DMS153 treated with DMSO at 0.1 percent for 48 hours (cell line): ENCODE data around the gene TUBA3C.
"Not testable (repeated sequence)": the region's sequence is repeated elsewhere in the genome, so short reads cannot be mapped to it uniquely, and the experiment has no call there.

Source experiments
- DNase-seq: peaks from one replicate; lab custom pipeline; 2025; ENCODE audit not compliant: unreplicated experiment; lab: John Stamatoyannopoulos, UW

Gene TUBA3C

GRCh38 chr13:19181621-19182485 is at the start of gene TUBA3C:
TUBA3C (minus strand) TSS chr13:19181824; CDS start chr13:19181747, 77 bp downstream.
- no peak for DNase-seq

DNA sequence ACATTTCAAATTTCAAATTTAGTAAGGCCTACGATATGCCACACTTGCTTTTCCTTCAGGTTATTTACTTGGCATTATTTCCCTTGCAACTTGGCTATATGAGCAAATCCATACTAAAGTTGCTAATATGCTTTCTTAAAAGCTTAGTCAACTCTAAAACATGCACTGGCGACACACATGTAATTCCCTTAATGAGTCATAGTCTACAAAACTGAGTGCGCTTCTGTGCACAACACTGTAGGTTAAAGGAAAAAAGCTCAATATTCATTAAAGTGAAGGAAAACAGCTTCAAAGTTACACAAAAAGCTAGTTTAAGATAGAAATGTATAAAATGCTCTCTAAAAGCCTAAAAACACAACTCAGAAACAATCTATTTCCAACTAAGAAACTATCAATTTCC is 25.8 kb upstream of the TUBA3C start:
- DNase-seq, result not testable (repeated sequence)

- DNase-seq, result not testable (repeated sequence)
These were observed 11.0 kb upstream of the TUBA3C start for GRCh38 chr13:19192622-19193021.

DNA sequence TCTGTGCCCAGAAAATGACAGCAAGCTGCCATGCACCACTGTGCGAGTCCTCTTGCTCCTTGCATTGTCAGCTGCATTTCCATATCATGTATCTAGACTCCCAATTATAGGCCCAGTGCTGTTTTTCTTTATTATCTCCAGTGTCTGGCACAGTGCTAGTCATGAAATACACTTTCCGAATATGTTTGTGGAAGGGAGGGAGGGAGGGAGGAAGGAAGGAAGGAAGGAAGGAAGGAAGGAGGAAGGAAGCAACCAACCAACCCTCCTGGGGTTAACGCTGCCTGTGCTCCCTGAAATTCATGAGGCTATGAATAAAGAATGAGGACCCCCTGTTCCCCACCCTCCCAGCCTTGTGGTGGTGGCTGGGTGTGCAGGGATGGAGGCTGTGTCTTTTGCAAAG is 8.3 kb upstream of the TUBA3C start:
- DNase-seq, result not testable (repeated sequence)

- not testable (repeated sequence) for DNase-seq
These were observed 7.7 kb upstream of the TUBA3C start for GRCh38 chr13:19189368-19189767.

GRCh38 chr13:19185865-19186645 is 4.4 kb upstream of the TUBA3C start:
- no peak for DNase-seq

- no peak for DNase-seq
These were observed 3.7 kb upstream of the TUBA3C start for GRCh38 chr13:19185086-19185864.

DNA sequence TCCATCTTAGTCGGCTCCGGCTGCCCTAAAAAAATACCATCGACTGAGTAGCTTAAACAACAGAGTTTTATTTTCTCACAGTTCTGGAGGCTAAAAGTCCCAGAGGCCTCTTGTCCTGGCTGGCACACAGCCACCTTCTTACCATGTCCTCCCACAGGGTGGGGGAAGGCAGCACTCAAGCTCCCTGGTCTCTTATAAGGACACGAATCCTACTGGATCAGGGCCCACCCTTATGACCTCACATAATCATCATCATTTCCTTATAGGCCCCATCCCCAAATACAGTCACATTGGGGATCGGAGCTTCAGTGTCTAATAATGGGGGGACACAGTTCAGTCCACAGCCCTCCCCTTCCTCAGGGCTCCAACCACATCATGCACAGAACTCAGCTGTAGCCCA is 2.6 kb upstream of the TUBA3C start:
- DNase-seq, result no peak

GRCh38 chr13:19183676-19184075 is 2.1 kb upstream of the TUBA3C start:
- no peak for DNase-seq

GRCh38 chr13:19182536-19182935 is 912 bp upstream of the TUBA3C start:
- no peak for DNase-seq

DNA sequence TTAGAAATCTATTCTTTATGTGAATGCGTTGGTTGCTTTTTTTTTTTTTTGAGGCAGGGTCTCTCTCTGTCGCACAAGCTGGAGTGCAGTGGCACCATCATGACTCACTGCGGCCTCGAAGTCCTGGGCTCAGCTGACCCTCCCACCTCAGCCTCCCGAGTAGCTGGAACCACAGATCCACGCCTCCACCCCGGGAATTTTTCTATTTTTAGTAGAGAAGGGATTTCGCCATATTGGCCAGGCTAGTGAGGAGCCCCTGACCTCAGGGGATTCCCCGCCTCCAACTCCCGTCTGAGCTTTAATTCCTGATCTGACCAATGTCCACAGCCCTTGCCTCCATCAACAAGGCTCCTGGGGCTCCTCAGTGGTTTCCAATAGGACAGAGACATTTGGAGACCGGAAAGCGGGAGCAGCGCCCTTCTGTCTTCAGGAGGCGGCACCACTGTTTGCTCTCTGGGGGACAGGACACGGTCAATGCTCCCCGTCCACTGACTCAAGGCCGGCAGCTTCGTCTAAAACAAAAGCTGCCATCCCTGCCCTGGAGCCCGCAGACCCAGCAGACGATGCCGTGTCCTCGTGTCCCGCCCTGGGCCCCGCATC is 503 bp downstream of the TUBA3C start:
- no peak for DNase-seq

- DNase-seq, result no peak
These were observed 1.7 kb downstream of the TUBA3C start for GRCh38 chr13:19179916-19180315.

GRCh38 chr13:19178901-19179593 is 2.6 kb downstream of the TUBA3C start:
- no peak for DNase-seq

DNA sequence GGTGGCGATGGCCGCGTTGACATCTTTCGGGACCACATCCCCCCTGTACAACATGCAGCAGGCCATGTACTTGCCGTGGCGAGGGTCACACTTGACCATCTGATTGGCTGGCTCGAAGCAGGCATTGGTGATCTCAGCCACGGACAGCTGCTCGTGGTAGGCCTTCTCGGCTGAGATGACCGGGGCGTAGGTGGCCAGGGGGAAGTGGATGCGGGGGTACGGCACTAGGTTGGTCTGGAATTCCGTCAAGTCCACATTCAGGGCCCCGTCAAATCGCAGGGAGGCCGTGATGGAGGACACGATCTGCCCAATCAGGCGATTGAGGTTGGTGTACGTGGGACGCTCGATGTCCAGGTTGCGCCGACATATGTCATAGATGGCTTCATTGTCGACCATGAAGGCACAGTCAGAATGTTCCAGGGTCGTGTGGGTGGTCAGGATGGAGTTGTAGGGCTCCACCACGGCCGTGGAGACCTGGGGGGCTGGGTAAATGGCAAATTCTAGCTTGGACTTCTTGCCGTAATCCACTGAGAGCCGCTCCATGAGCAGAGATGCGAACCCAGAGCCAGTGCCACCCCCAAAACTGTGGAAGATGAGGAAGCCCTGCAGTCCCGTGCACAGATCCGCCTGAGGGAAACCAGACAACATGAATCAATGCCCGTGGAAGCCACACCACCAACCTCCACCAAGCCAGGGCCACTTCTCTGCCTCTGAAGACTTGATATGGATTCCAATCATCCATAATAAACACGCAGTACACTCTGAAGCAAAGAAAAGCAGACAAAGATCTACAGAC is 4.4 kb downstream of the TUBA3C start:
- not testable (repeated sequence) for DNase-seq

- DNase-seq, result no peak
These were observed 7.9 kb downstream of the TUBA3C start for GRCh38 chr13:19173752-19174151.

- DNase-seq, result no peak
These were observed 9.0 kb downstream of the TUBA3C start for GRCh38 chr13:19172647-19173030.

DNA sequence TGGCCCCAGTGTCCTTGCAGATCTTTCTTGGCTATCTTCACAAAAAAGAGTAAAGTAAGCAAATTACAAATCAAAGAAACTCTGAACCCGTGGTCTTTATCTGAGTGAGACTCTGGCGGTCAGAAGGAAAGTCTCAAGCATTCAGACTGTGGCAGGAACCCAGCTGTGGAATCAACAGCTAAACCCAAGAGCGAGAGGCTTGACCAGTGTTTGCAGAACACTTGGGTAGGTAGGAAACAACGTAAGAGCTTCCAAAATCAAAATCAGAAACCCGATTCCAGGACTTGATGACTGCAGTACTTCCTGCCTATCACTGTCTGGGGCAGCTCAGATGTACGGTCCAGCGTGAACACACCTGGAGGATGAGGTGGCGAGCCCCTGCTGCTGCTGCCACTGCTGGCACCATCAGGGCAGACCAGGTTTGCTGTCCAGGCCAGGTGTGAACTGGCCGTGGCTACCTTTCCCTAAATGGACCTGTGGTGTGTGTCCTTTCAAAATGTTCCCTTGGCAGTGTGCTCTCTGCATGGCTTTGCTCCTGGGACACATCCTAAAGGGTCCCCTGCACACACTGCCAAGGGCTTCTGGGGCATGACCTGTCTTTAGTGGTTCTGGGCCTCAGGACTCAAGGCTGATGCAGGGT is 9.5 kb downstream of the TUBA3C start:
- DNase-seq, result no peak

DNA sequence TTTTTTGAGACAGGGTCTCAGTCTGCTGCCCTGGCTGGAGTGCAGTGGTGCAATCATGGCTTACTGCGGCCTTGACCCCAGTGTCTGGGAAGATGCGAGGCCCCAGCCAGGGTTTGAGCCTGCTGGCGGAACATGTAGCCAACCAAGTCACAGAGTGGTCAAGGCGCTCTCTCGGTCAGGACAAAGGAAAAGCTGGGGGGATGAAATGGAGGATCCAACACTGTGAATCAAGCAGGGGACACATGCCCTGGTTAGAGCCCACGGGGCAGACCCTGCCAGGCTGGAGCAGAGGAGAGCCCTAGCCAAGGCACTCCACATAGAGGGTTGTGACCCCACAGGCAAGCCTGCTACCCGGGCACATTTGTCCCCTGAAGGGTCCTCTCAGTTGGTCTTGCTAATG is 10.1 kb downstream of the TUBA3C start:
- DNase-seq, result no peak

GRCh38 chr13:19169991-19170390 is 11.6 kb downstream of the TUBA3C start:
- no peak for DNase-seq
